Breast epithelium (tissue), 4 donors: ENCODE results near the gene CAPN1. TPM values are rescaled to one million over a fixed set of nuclear protein-coding genes. Genes with fewer than 3 reads are reported as not detected.

Experiments used
- DNase-seq, 2 donors: peaks; one replicate each; pipeline ENCODE4 v3.0.0-alpha.2; 2019; ENCODE audit warnings: low spot score in 2 of 2
- H3K27ac ChIP-seq, 2 donors: fragments of 200-600 bp; sonication (generic) in 1 of 2; one replicate each; pipeline ENCODE4 v1.5.1; 2016 to 2019; ENCODE audit warnings: mild to moderate bottlenecking in 1 of 2
- H3K27me3 ChIP-seq, 2 donors: fragments of 200-600 bp; sonication (generic) in 1 of 2; one replicate each; pipeline versions ENCODE4 v1.5.1 to v1.6.0; 2017 to 2019; ENCODE audit warnings: control low read depth in 1 of 2, mild to moderate bottlenecking in 1 of 2
- H3K36me3 ChIP-seq: fragments of 200-600 bp; one replicate; pipeline ENCODE4 v1.5.1; 2019
- H3K4me1 ChIP-seq, 2 donors: fragments of 200-600 bp; sonication (generic); one replicate each; pipeline ENCODE4 v1.5.1; 2016 to 2019; ENCODE audit warnings: control low read depth in 1 of 2
- H3K4me3 ChIP-seq, 3 donors: fragments of 200-600 bp; sonication (generic); 1 replicate in 2 of 3; 2 replicates in 1 of 3; pipeline ENCODE4 v1.5.1; 2016 to 2019; ENCODE audit warnings: mild to moderate bottlenecking in 3 of 3, moderate library complexity in 2 of 3
- H3K9me3 ChIP-seq, 2 donors: fragments of 200-600 bp; sonication (generic) in 1 of 2; one replicate each; pipeline ENCODE4 v1.5.1; 2016 to 2019; ENCODE audit warnings: control low read depth in 1 of 2
- CTCF ChIP-seq, 3 donors: fragments of 450-650 bp; IDR thresholded peaks; one replicate each; pipeline ENCODE4 v1.5.1; 2016 to 2017; ENCODE audit warnings: antibody characterized with exemption in 3 of 3, mild to moderate bottlenecking in 3 of 3, moderate library complexity in 3 of 3
- POLR2A ChIP-seq: fragments of 450-650 bp; IDR thresholded peaks from one replicate; pipeline ENCODE4 v1.6.1; 2016; ENCODE audit warnings: antibody characterized with exemption, mild to moderate bottlenecking, moderate library complexity
- POLR2AphosphoS5 ChIP-seq, 3 donors: sonication (generic); formaldehyde crosslinking; IDR thresholded peaks; one replicate each; pipeline ENCODE4 v1.6.1; 2017; ENCODE audit warnings: antibody characterized with exemption in 3 of 3
- intact Hi-C: fragments of 100-400 bp; cut with DNase I; formaldehyde crosslinking; loops from one replicate; pipeline ENCODE4 v1.15.1; 2023; ENCODE audit warnings: low total_unique reads
- total RNA-seq, 3 donors: library from RNA; depleted of rRNA; stranded (reverse); fragments of >200 nt; gene quantifications; one replicate each; pipeline ENCODE4 v1.1.0, GENCODE V29; 2016

CAPN1 gene
- total RNA-seq, 3 donors from 2014 or later = 112 to 167 (median 140) TPM

- Histone ChIP-seq H3K4me3 (no peak overlapping the region), H3K27ac (no peak overlapping the region), H3K27me3 (no peaks in the 10 kb centered on the region), H3K9me3 (no peaks in the 10 kb centered on the region), H3K4me1 (no peaks in the 10 kb centered on the region), H3K36me3 (no peaks in the 10 kb centered on the region)
- intact Hi-C loops = no loop called here
- TF ChIP-seq CTCF (IDR thresholded peaks at IDR 0.05) = no peak
- no peak for TF ChIP-seq POLR2A
- TF ChIP-seq POLR2AphosphoS5 (IDR thresholded peaks at IDR 0.05) = no peak
- DNase-seq = no peak
These were observed 21.1 kb upstream of the CAPN1 start for GRCh38 chr11:65160643-65161042.

DNA sequence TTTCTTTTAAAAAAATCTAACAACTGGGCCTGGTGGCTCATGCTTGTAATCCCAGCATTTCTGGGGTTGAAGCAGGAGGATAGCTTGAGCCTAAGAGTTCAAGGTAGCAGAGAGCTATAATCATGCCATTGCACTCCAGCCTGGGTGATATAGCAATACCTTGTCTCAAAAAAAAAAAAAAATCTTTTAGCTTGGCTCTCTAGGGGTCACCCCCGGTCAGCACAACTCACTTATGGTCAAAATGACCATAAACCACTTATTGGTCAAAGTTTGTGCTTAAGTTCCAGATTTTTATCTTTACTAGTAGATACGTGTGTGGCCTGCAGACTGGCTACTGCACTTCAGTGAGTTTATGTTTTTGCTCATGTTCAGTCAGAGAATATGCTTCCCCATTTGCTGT is 18.0 kb upstream of the CAPN1 start:
- TF ChIP-seq POLR2A (no peak), CTCF (IDR thresholded peaks at IDR 0.05) (no peak), POLR2AphosphoS5 (IDR thresholded peaks at IDR 0.05) (no peak)
- no peak for DNase-seq
- Histone ChIP-seq H3K9me3 (no peaks in the 10 kb centered on the region), H3K27me3 (no peaks in the 10 kb centered on the region), H3K36me3 (no peaks in the 10 kb centered on the region), H3K27ac (no peak overlapping the region), H3K4me3 (no peak overlapping the region), H3K4me1 (no peaks in the 10 kb centered on the region)
- intact Hi-C loops = no loop called here

DNA sequence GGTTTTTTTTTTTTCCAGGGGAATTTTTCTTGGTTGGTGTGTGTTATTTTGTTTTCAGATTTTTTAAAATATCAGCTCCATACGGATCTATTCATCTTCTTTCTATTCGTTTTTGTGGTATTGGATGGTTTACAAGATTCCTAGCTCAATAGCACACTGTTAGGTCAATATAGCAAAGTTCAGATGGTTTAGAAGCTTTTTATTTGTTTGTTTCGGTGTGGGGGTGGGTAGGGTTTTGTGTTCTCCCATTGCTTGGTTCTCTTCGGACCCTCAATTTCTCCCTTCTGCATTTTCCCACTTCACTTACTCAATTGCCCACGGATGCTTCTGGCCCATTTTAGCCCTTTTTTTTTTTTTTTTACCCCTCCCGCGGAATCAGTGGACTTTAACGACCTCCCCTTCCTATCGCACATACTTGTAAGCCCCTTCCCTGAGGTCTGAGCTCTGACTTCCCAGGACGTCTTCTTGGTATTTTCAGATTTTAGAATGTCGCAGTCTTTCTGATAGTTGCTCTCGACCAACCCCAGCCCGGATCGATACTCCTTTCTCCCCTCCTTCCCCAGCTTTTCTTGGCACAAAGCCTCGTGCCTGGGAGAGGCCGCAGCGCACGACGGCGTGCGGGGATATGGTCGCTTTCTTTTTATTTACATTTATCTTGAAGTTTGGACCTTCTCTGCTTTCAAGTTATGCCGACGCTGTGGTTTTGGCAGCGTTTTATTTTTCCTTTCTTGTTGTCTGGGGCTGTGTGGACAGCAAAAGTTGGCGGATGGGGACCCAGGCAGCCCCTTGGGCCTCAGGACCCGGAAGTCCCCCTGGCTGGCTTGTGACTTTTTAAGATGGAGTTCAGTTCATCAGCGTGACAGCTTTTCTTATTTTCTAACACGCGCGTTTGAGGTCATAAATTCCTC is 16.1 kb upstream of the CAPN1 start:
- no peak for DNase-seq
- intact Hi-C loops = no loop called here
- no peak for TF ChIP-seq CTCF (IDR thresholded peaks at IDR 0.05)
- TF ChIP-seq POLR2A = no peak
- peak in 1 of 3 donors; percentile 16 for TF ChIP-seq POLR2AphosphoS5 (IDR thresholded peaks at IDR 0.05)
- Histone ChIP-seq H3K27ac (peak overlapping the region in 1 of 2 donors; percentile 62), H3K4me1 (no peaks in the 10 kb centered on the region), H3K9me3 (no peaks in the 10 kb centered on the region), H3K4me3 (peak overlapping the region; percentile 19 to 44 (median 36)), H3K36me3 (no peaks in the 10 kb centered on the region), H3K27me3 (no peaks in the 10 kb centered on the region)

DNA sequence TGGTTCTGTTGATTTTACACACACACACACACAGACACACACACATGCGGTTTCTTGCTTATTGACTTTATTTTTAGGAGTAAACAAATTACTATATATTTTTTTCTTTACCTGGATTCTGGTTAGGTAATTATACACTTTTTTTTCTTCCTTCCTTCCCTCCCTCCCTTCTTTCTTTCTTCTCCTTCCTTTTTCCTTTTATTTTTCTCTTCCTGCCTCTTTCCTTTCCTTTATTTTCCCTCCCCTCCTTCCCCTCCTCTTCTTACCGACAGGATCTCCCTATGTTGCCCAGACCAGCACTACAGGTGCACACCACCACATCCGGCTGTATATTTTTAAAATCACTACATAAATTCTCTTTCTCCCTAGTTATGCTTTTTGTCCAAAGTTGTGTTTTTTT is 14.8 kb upstream of the CAPN1 start:
- H3K27me3 ChIP-seq = no peaks in the 10 kb centered on the region
- DNase-seq = no peak
- no peak overlapping the region for H3K4me3 ChIP-seq
- H3K27ac ChIP-seq = no peak overlapping the region
- no peaks in the 10 kb centered on the region for H3K4me1 ChIP-seq
- intact Hi-C loops = no loop called here
- H3K36me3 ChIP-seq = no peaks in the 10 kb centered on the region
- no peaks in the 10 kb centered on the region for H3K9me3 ChIP-seq
- TF ChIP-seq CTCF (IDR thresholded peaks at IDR 0.05) (no peak), POLR2AphosphoS5 (IDR thresholded peaks at IDR 0.05) (no peak), POLR2A (no peak)

DNA sequence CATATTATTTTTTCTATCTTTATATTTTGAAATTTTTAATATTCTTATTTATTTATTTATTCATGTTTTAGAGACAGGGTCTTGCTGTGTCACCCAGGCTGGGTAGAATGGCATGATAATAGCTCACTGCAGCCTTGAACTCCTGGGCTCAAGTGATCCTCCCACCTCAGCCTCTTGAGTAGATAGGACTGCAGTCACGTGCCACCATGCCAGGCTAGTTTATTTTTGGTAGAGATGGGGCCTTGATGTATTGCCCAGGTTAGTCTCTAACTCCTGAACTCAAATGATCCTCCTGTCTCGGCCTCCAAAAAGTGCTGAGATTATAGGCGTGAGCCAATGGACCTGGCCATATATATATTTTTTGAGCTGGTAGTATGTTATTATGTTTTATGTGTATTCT is 14.1 kb upstream of the CAPN1 start:
- Histone ChIP-seq H3K27ac (no peak overlapping the region), H3K9me3 (no peaks in the 10 kb centered on the region), H3K4me1 (no peaks in the 10 kb centered on the region), H3K36me3 (no peaks in the 10 kb centered on the region), H3K27me3 (no peaks in the 10 kb centered on the region), H3K4me3 (no peak overlapping the region)
- DNase-seq = no peak
- no peak for TF ChIP-seq POLR2AphosphoS5 (IDR thresholded peaks at IDR 0.05)
- TF ChIP-seq CTCF (IDR thresholded peaks at IDR 0.05) = no peak
- TF ChIP-seq POLR2A = no peak
- intact Hi-C loops = no loop called here
